Omental fat pad (tissue), 4 donors: ENCODE results near the gene AMBRA1. TPM values are rescaled to one million over a fixed set of nuclear protein-coding genes. Genes with fewer than 3 reads are reported as not detected.

Experiments used
- ATAC-seq: fragments of 150-250 bp; one replicate; pipeline ENCODE4 v1.9.1; 2016; ENCODE audit warnings: mild to moderate bottlenecking, moderate library complexity; ENCODE audit not compliant: low FRiP score
- DNase-seq: peaks from one replicate; pipeline ENCODE4 v3.0.0-alpha.2; 2019; ENCODE audit warnings: low spot score
- CTCF ChIP-seq, 3 donors: fragments of 450-650 bp; IDR thresholded peaks; one replicate each; pipeline ENCODE4 v1.5.1; 2016 to 2017; ENCODE audit warnings: antibody characterized with exemption in 3 of 3, mild to moderate bottlenecking in 3 of 3, moderate library complexity in 2 of 3
- total RNA-seq, 4 donors: library from RNA; depleted of rRNA; stranded (reverse); fragments of >200 nt; gene quantifications; one replicate each; pipeline ENCODE4 v1.1.0, GENCODE V29; 2016

AMBRA1 gene
- total RNA-seq, 4 donors from 2014 or later: 19.2 to 41.0 (median 23.5) TPM

- TF ChIP-seq CTCF (IDR thresholded peaks at IDR 0.05): no peak
- ATAC-seq: no peak
- DNase-seq: no peak
Observed at GRCh38 chr11:46534711-46535110, 59.1 kb downstream of the AMBRA1 start.

GRCh38 chr11:46533396-46534100, 60.3 kb downstream of the AMBRA1 start:
- DNase-seq (no peak), ATAC-seq (no peak)
- no peak for TF ChIP-seq CTCF (IDR thresholded peaks at IDR 0.05)

- DNase-seq: no peak
- no peak for ATAC-seq
- no peak for TF ChIP-seq CTCF (IDR thresholded peaks at IDR 0.05)
Observed at GRCh38 chr11:46529928-46530574, 63.8 kb downstream of the AMBRA1 start.

- peak in 2 of 3 donors; percentile 31 to 58 for TF ChIP-seq CTCF (IDR thresholded peaks at IDR 0.05)
- ATAC-seq: peak; percentile 74
- DNase-seq: peak; percentile 78
Observed at GRCh38 chr11:46529095-46529905, 64.5 kb downstream of the AMBRA1 start.

GRCh38 chr11:46528445-46529094, 65.3 kb downstream of the AMBRA1 start:
- no peak for DNase-seq
- ATAC-seq: no peak
- TF ChIP-seq CTCF (IDR thresholded peaks at IDR 0.05): no peak

GRCh38 chr11:46527591-46528130, 66.2 kb downstream of the AMBRA1 start:
- no peak for DNase-seq
- ATAC-seq: no peak
- TF ChIP-seq CTCF (IDR thresholded peaks at IDR 0.05): no peak
